ENCODE data around the gene LETMD1. TPM values are rescaled to one million over a fixed set of nuclear protein-coding genes. Genes with fewer than 3 reads are reported as not detected.

Gene LETMD1
- total RNA-seq, 2 experiments from 2014 or later, result 51.8 to 54.1 TPM

GRCh38 chr12:51025338-51025835 lies 22.7 kb upstream of the LETMD1 start:
- no peaks in the 10 kb centered on the region for H3K9me3 ChIP-seq (ENCODE audit: control insufficient read depth in 1 of 2, insufficient read depth in 1 of 2, low read length in 2 of 2)
- no peaks in the 10 kb centered on the region for H3K27me3 Mint-ChIP-seq
- no peaks in the 10 kb centered on the region for H3K9me3 Mint-ChIP-seq
- H3K4me3 ChIP-seq (ENCODE audit: low read length), result peak overlapping the region; percentile 83
- H3K27me3 ChIP-seq (ENCODE audit: control insufficient read depth in 1 of 2, insufficient read depth in 2 of 2, low read length in 2 of 2), result no peaks in the 10 kb centered on the region
- H3K4me1 Mint-ChIP-seq (ENCODE audit: low read depth), result peaks cover 70% of the 10 kb centered on the region
- H3K36me3 ChIP-seq (ENCODE audit: insufficient read depth, low read length), result peaks cover 4% of the 10 kb centered on the region
- peaks cover 10% of the 10 kb centered on the region for H3K36me3 Mint-ChIP-seq (ENCODE audit: low read depth)
- ChIA-PET CTCF (interaction anchor here (1.3 to 1.6 kb wide), 5 partner anchors 16 to 261 kb away, joined by 3 to 10 read pairs (median 5); partner anchors contain the start of gene DAZAP2), POLR2A (interaction anchor here (1.0 to 3.6 kb wide), 11 partner anchors 12 to 1658 kb away, joined by 3 to 34 read pairs (median 9); partner anchors contain the start of genes ATF1, COX14, CSRNP2 and DAZAP2)
- intact Hi-C loops (cut with DNase I, micrococcal nuclease), result loop anchor here (1.0 to 5.0 kb wide), 6 partner anchors 16 to 261 kb away; partner anchors contain the start of gene ATF1 (in 1 of the 2)
- H3K4me1 ChIP-seq (ENCODE audit: insufficient read depth, low read length), result peaks cover 64% of the 10 kb centered on the region
- peak in 1 of 14 experiments; percentile 4 for DNase-seq
- TF ChIP-seq CTCF (IDR thresholded peaks at IDR 0.05), result no peak
- H3K27ac ChIP-seq (ENCODE audit: low read depth in 1 of 2, low read length in 2 of 2), result peak overlapping the region; percentile 78 to 83
- peak overlapping the region; percentile 97 for H3K4me3 Mint-ChIP-seq
- peak overlapping the region; percentile 92 for H3K27ac Mint-ChIP-seq
- ATAC-seq (ENCODE audit: poor library complexity), result no peak

GRCh38 chr12:51025836-51026638 lies 22.1 kb upstream of the LETMD1 start, which contains the start of gene SLC11A2:
Gene SLC11A2, minus strand, starts transcription at chr12:51026384. Its CDS starts 15,656 bp downstream, at chr12:51010728.
- DNase-seq, result peak; percentile 80 to 96 (median 88)
- no peak for TF ChIP-seq CTCF (IDR thresholded peaks at IDR 0.05)
- peak within 1 kb of the TSS; percentile 97 for H3K4me3 Mint-ChIP-seq
- H3K27ac ChIP-seq (ENCODE audit: low read depth in 1 of 2, low read length in 2 of 2), result peak within 1 kb of the TSS; percentile 78 to 83
- peaks cover 57% of the 10 kb centered on the region for H3K4me1 ChIP-seq (ENCODE audit: insufficient read depth, low read length)
- ATAC-seq (ENCODE audit: poor library complexity), result peak; percentile 86
- CTCF ChIA-PET, result interaction anchor here (0.6 to 1.6 kb wide), 6 partner anchors 15 to 261 kb away, joined by 3 to 10 read pairs (median 6); no protein-coding TSS in a partner anchor
- no peaks in the 10 kb centered on the region for H3K27me3 ChIP-seq (ENCODE audit: control insufficient read depth in 1 of 2, insufficient read depth in 2 of 2, low read length in 2 of 2)
- POLR2A ChIA-PET, result interaction anchor here (0.5 to 3.6 kb wide), 19 partner anchors 10 to 1659 kb away, joined by 3 to 34 read pairs (median 5); partner anchors contain the start of genes ATF1, COX14, CSRNP2 and DAZAP2
- intact Hi-C loops (cut with DNase I, micrococcal nuclease), result loop anchor here (1.0 to 5.0 kb wide), 7 partner anchors 17 to 261 kb away; partner anchors contain the start of gene ATF1 (in 1 of the 2)
- H3K36me3 Mint-ChIP-seq (ENCODE audit: low read depth), result peaks cover 5% of the 10 kb centered on the region
- peak within 1 kb of the TSS; percentile 83 for H3K4me3 ChIP-seq (ENCODE audit: low read length)
- H3K9me3 ChIP-seq (ENCODE audit: control insufficient read depth in 1 of 2, insufficient read depth in 1 of 2, low read length in 2 of 2), result no peaks in the 10 kb centered on the region
- no peaks in the 10 kb centered on the region for H3K27me3 Mint-ChIP-seq
- H3K9me3 Mint-ChIP-seq, result no peaks in the 10 kb centered on the region
- H3K27ac Mint-ChIP-seq, result peak within 1 kb of the TSS; percentile 92
- no peaks in the 10 kb centered on the region for H3K36me3 ChIP-seq (ENCODE audit: insufficient read depth, low read length)
- peaks cover 63% of the 10 kb centered on the region for H3K4me1 Mint-ChIP-seq (ENCODE audit: low read depth)

- Histone ChIP-seq H3K36me3 (ENCODE audit: insufficient read depth, low read length) (no peaks in the 10 kb centered on the region), H3K9me3 (ENCODE audit: control insufficient read depth in 1 of 2, insufficient read depth in 1 of 2, low read length in 2 of 2) (no peaks in the 10 kb centered on the region), H3K27me3 (ENCODE audit: control insufficient read depth in 1 of 2, insufficient read depth in 2 of 2, low read length in 2 of 2) (no peaks in the 10 kb centered on the region), H3K4me1 (ENCODE audit: insufficient read depth, low read length) (peaks cover 45% of the 10 kb centered on the region), H3K27ac (ENCODE audit: low read depth in 1 of 2, low read length in 2 of 2) (no peak overlapping the region), H3K4me3 (ENCODE audit: low read length) (no peak overlapping the region)
- Mint-ChIP-seq H3K4me1 (ENCODE audit: low read depth) (peaks cover 50% of the 10 kb centered on the region), H3K9me3 (no peaks in the 10 kb centered on the region), H3K36me3 (ENCODE audit: low read depth) (peaks cover 5% of the 10 kb centered on the region), H3K27me3 (no peaks in the 10 kb centered on the region), H3K4me3 (peak overlapping the region; percentile 86), H3K27ac (peak overlapping the region; percentile 75)
- TF ChIP-seq CTCF (IDR thresholded peaks at IDR 0.05), result no peak
- POLR2A ChIA-PET, result interaction anchor here (0.7 to 3.2 kb wide), 4 partner anchors 22 to 248 kb away, joined by 3 to 14 read pairs (median 8); partner anchors contain the start of genes CSRNP2 and LETMD1
- intact Hi-C loops (cut with DNase I, micrococcal nuclease), result loop anchor here in 1 of 2 experiments (1.0 to 5.0 kb wide), 2 partner anchors 20 to 200 kb away; no protein-coding TSS in a partner anchor
- CTCF ChIA-PET, result interaction anchor here (0.7 to 1.7 kb wide), 5 partner anchors 17 to 262 kb away, joined by 3 to 6 read pairs (median 4); no protein-coding TSS in a partner anchor
- no peak for ATAC-seq (ENCODE audit: poor library complexity)
- no peak for DNase-seq
These were observed 20.7 kb upstream of the LETMD1 start for GRCh38 chr12:51027342-51027835.

Measured in CD4-positive, alpha-beta T cell (primary cell).